GM12878 (cell line): Measurements from ENCODE around the gene TRIM74. TPM values are rescaled to one million over a fixed set of nuclear protein-coding genes. Genes with fewer than 3 reads are reported as not detected.

Experiments
- BCL3 ChIP-seq: IDR thresholded peaks from 2 replicates; pipeline ENCODE4 v1.6.1; 2011; ENCODE audit warnings: borderline replicate concordance, low read depth, mild to moderate bottlenecking, moderate library complexity, low read length; ENCODE audit not compliant: insufficient read depth, poor library complexity, severe bottlenecking
- CBFB ChIP-seq: IDR thresholded peaks from 2 replicates; pipeline ENCODE4 v1.6.1; 2016; ENCODE audit warnings: antibody characterized with exemption, low read depth
- CHD1 ChIP-seq: IDR thresholded peaks from 2 replicates; pipeline ENCODE4 v1.6.1; 2012; ENCODE audit warnings: low read depth, low read length, improper control_type of control experiment
- CHD4 ChIP-seq: fragments of 200-600 bp; sonication (generic); IDR thresholded peaks from 2 replicates; pipeline ENCODE4 v1.6.1; 2016; ENCODE audit warnings: mild to moderate bottlenecking
- DPF2 ChIP-seq: fragments of 450-650 bp; IDR thresholded peaks from 2 replicates; pipeline ENCODE4 v1.6.1; 2017; ENCODE audit warnings: mild to moderate bottlenecking
- EGR1 ChIP-seq, 2 experiments: IDR thresholded peaks; 1 replicate in 1 of 2; 2 replicates in 1 of 2; pipeline ENCODE4 v1.6.1; 2011 to 2012; ENCODE audit warnings: low read depth in 2 of 2, low read length in 2 of 2, borderline replicate concordance in 1 of 2, mild to moderate bottlenecking in 1 of 2, moderate library complexity in 1 of 2
- ESRRA ChIP-seq: IDR thresholded peaks from 2 replicates; pipeline ENCODE4 v1.6.1; 2012; ENCODE audit warnings: mild to moderate bottlenecking, low read length, improper control_type of control experiment
- HCFC1 ChIP-seq: fragments of 150-350 bp; IDR thresholded peaks from 2 replicates; pipeline ENCODE4 v1.6.1; 2014; ENCODE audit warnings: low read length
- HDAC6 ChIP-seq: fragments of 200-600 bp; sonication (generic); IDR thresholded peaks from one replicate; pipeline ENCODE4 v1.8.0; 2017; ENCODE audit warnings: antibody characterized with exemption; ENCODE audit not compliant: unreplicated experiment
- HDGF ChIP-seq: fragments of 450-650 bp; IDR thresholded peaks from 2 replicates; pipeline ENCODE4 v1.6.1; 2016; ENCODE audit warnings: antibody characterized with exemption
- IKZF2 ChIP-seq, 2 experiments: fragments of 450-650 bp; IDR thresholded peaks; 2 replicates each; pipeline ENCODE4 v1.6.1; 2017; ENCODE audit warnings: mild to moderate bottlenecking in 2 of 2, moderate library complexity in 2 of 2
- KLF5 ChIP-seq: fragments of 450-650 bp; IDR thresholded peaks from 2 replicates; pipeline ENCODE4 v1.6.1; 2014; ENCODE audit warnings: mild to moderate bottlenecking; ENCODE audit not compliant: partially characterized antibody
- MEF2A ChIP-seq: IDR thresholded peaks from 2 replicates; pipeline ENCODE4 v1.6.1; 2011; ENCODE audit warnings: low read depth, mild to moderate bottlenecking, low read length, moderate library complexity; ENCODE audit not compliant: insufficient read depth
- MTA3 ChIP-seq: IDR thresholded peaks from 2 replicates; pipeline ENCODE4 v1.6.1; 2012; ENCODE audit warnings: low read length, inconsistent platforms, borderline replicate concordance
- MXI1 ChIP-seq: fragments of 150-350 bp; IDR thresholded peaks from 2 replicates; pipeline ENCODE4 v1.6.1; 2011; ENCODE audit warnings: low read depth, mild to moderate bottlenecking, inconsistent platforms, low read length, improper control_type of control experiment
- NFIC ChIP-seq: IDR thresholded peaks from 2 replicates; pipeline ENCODE4 v1.6.1; 2012; ENCODE audit warnings: low read depth, mild to moderate bottlenecking, inconsistent platforms, low read length, moderate library complexity
- POLR2A ChIP-seq: IDR thresholded peaks from 2 replicates; pipeline ENCODE4 v1.6.1; 2011; ENCODE audit warnings: low read depth, mild to moderate bottlenecking, low read length
- RB1 ChIP-seq: fragments of 450-650 bp; formaldehyde crosslinking; IDR thresholded peaks from 2 replicates; pipeline ENCODE4 v1.6.1; 2017; ENCODE audit warnings: mild to moderate bottlenecking, borderline replicate concordance
- RUNX3 ChIP-seq: IDR thresholded peaks from 2 replicates; pipeline ENCODE4 v1.6.1; 2012; ENCODE audit warnings: low read length, inconsistent platforms
- SIN3A ChIP-seq: IDR thresholded peaks from 2 replicates; pipeline ENCODE4 v1.6.1; 2012; ENCODE audit warnings: low read depth, low read length, improper control_type of control experiment
- SIX5 ChIP-seq: IDR thresholded peaks from 2 replicates; pipeline ENCODE4 v1.6.1; 2011; ENCODE audit warnings: mild to moderate bottlenecking, low read depth, low read length, moderate library complexity; ENCODE audit not compliant: severe bottlenecking
- ZBED1 ChIP-seq: IDR thresholded peaks from 2 replicates; pipeline ENCODE4 v1.6.1; 2016; ENCODE audit warnings: borderline replicate concordance
- ZNF207 ChIP-seq: fragments of 450-650 bp; IDR thresholded peaks from 2 replicates; pipeline ENCODE4 v1.6.1; 2014; ENCODE audit warnings: antibody characterized with exemption, mild to moderate bottlenecking, borderline replicate concordance
- ZNF217 ChIP-seq: fragments of 450-650 bp; IDR thresholded peaks from 2 replicates; pipeline ENCODE4 v1.6.1; 2017; ENCODE audit warnings: antibody characterized with exemption, mild to moderate bottlenecking
- ZZZ3 ChIP-seq: IDR thresholded peaks from 2 replicates; pipeline ENCODE4 v1.6.1; 2011; ENCODE audit warnings: low read depth; ENCODE audit not compliant: control insufficient read depth, insufficient read length
- polyA plus RNA-seq, 11 experiments: library from polyadenylated mRNA; depleted of rRNA in 4 of 11; unstranded in 6 of 11; stranded (reverse) in 5 of 11; fragments of >200 nt; fragmentation: Nextera tagmentation in 4 of 11; fragmentation: Illumina TruSeq in 1 of 11; extraction: Ambion mirVana in 4 of 11; extraction: Trizol in 1 of 11; gene quantifications; 1 replicate in 1 of 11; 2 replicates in 10 of 11; pipeline versions ENCODE4 v1.2.1 to v1.2.3, GENCODE V29; 2011 to 2016; ENCODE audit warnings: inconsistent platforms in 2 of 11, missing spikeins in 2 of 11, low read depth in 1 of 11
- total RNA-seq, 4 experiments: library from RNA; depleted of rRNA in 3 of 4; stranded (reverse); fragments of >200 nt in 3 of 4; fragmentation: Illumina TruSeq in 1 of 4; extraction: Trizol in 1 of 4; gene quantifications; 2 replicates each; pipeline versions ENCODE4 v1.2.1 to v1.2.3, GENCODE V29; 2013 to 2021
- TF ChIP-seq, protein P1 (sequence below): fragments of 450-650 bp; IDR thresholded peaks from 2 replicates; pipeline ENCODE4 v1.6.1; 2017; ENCODE audit warnings: low read depth, mild to moderate bottlenecking, moderate library complexity
- TF ChIP-seq, protein P2 (sequence below): fragments of 450-650 bp; IDR thresholded peaks from 2 replicates; pipeline ENCODE4 v1.6.1; 2014; ENCODE audit warnings: mild to moderate bottlenecking

Gene TRIM74
- total and polyA plus RNA-seq, 10 of the 15 experiments (the other 5 are each of a cell fraction or from before 2014, with no cell fraction given) = 0.10 to 0.48 (median 0.21) TPM; not detected in 6

DNA sequence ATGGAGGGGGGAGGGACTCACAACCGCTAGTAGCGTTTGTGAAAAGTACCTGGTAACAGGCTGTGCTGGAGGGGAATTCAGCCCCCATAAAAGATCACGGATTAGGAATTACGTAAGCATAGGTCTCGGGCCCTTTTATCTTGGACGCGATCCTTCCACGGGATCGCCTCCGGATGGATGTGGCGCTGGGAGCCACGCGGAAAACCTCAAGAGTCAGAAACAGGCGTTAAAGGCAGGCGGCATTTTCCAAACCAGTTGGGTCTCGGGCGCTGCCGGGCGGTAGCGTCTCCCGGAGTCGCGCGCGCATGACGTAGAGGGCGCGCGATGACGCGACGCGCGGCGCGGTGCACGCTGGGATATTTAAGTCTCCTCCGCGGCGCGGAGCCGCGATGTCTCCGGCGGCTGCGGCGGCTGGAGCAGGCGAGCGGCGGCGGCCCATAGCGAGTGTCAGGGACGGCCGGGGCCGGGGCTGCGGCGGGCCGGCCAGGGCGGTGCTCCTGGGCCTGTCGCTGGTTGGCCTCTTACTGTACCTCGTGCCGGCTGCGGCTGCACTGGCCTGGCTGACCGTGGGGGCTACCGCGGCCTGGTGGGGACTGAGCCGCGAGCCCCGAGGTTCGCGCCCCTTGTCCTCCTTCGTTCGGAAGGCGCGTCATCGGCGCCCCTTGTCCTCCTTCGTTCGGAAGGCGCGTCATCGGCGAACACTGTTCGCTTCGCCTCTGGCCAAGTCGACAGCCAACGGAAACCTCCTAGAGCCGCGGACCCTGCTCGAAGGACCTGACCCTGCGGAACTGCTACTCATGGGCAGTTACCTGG lies 44.3 kb downstream of the TRIM74 start, which contains the start of gene POM121 (continued):
- TF ChIP-seq MEF2A = 0 out of 2 replicates have a peak, but pooled peaks have one; percentile 45
- TF ChIP-seq HCFC1 = peak; percentile 81
- TF ChIP-seq HDGF = 0 out of 2 replicates have a peak, but pooled peaks have one; percentile 29
- no peak for TF ChIP-seq ZZZ3
- TF ChIP-seq CHD1 = no peak
- peak; percentile 73 for TF ChIP-seq DPF2
- TF ChIP-seq NFIC = 0 out of 2 replicates have a peak, but pooled peaks have one; percentile 37
- no peak for TF ChIP-seq ESRRA
- peak; percentile 39 for TF ChIP-seq HDAC6
- peak; percentile 17; the same call in 1 of the 2 replicates for TF ChIP-seq ZBED1
- TF ChIP-seq ZNF217 = no peak
- TF ChIP-seq MXI1 = peak; percentile 68; the same call in 1 of the 2 replicates
- 0 out of 4 replicates have a peak, but pooled peaks of 1 of the 2 experiments have one; percentile 18 for TF ChIP-seq IKZF2 (IDR thresholded peaks at IDR 0.05)
- TF ChIP-seq RUNX3 = peak; percentile 41
- peak; percentile 86 for TF ChIP-seq POLR2A
- TF ChIP-seq, protein P1, sequence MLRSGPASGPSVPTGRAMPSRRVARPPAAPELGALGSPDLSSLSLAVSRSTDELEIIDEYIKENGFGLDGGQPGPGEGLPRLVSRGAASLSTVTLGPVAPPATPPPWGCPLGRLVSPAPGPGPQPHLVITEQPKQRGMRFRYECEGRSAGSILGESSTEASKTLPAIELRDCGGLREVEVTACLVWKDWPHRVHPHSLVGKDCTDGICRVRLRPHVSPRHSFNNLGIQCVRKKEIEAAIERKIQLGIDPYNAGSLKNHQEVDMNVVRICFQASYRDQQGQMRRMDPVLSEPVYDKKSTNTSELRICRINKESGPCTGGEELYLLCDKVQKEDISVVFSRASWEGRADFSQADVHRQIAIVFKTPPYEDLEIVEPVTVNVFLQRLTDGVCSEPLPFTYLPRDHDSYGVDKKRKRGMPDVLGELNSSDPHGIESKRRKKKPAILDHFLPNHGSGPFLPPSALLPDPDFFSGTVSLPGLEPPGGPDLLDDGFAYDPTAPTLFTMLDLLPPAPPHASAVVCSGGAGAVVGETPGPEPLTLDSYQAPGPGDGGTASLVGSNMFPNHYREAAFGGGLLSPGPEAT = peak; percentile 94
- peak; percentile 78 for TF ChIP-seq KLF5
- peak; percentile 46; the same call in 1 of the 2 replicates for TF ChIP-seq MTA3
- peak; percentile 76; the same call in 1 of the 2 replicates for TF ChIP-seq RB1
- TF ChIP-seq, protein P2, sequence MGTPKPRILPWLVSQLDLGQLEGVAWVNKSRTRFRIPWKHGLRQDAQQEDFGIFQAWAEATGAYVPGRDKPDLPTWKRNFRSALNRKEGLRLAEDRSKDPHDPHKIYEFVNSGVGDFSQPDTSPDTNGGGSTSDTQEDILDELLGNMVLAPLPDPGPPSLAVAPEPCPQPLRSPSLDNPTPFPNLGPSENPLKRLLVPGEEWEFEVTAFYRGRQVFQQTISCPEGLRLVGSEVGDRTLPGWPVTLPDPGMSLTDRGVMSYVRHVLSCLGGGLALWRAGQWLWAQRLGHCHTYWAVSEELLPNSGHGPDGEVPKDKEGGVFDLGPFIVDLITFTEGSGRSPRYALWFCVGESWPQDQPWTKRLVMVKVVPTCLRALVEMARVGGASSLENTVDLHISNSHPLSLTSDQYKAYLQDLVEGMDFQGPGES = no peak
- peak; percentile 71; the same call in 1 of the 2 replicates for TF ChIP-seq SIN3A
- peak; percentile 93 for TF ChIP-seq BCL3
- peak; percentile 54 for TF ChIP-seq SIX5
- TF ChIP-seq ZNF207 = peak; percentile 91; the same call in 1 of the 2 replicates
- peak in 1 of 2 experiments; percentile 39; a peak in 1 of 3 replicates for TF ChIP-seq EGR1 (IDR thresholded peaks at IDR 0.05; ENCODE audit: borderline replicate concordance in 1 of 2, low read depth in 2 of 2, low read length in 2 of 2)
- TF ChIP-seq CHD4 = no peak
- peak; percentile 15; the same call in 1 of the 2 replicates for TF ChIP-seq CBFB
